OCI-M2 (cell line): Measurements from ENCODE around the gene FHAD1.
"Not testable (repeated sequence)": the region's sequence is repeated elsewhere in the genome, so short reads cannot be mapped to it uniquely, and the experiment has no call there.

Experiments used
- DNase-seq: peaks from one replicate; lab custom pipeline; 2025; ENCODE audit not compliant: unreplicated experiment; lab: John Stamatoyannopoulos, UW

The FHAD1 gene

DNA sequence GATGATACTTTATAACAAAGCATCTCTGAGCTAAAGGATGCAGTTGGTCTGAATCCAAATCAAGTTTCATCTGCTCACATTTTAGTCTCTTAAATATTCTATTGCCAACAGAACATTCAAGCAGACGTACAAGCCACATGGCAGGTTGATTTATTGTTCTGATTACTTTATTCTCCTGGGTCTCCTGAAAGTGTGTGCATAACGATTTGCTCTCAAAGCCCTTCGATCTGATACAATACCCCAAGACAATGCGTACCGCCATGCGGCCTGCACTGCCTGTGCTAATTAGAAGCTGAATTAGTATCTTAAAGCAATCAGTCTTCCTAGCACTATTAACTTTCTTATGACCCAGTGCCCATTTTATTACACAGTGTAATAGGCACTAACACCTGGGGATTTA is 56.9 kb downstream of the FHAD1 start:
- DNase-seq: no peak

DNA sequence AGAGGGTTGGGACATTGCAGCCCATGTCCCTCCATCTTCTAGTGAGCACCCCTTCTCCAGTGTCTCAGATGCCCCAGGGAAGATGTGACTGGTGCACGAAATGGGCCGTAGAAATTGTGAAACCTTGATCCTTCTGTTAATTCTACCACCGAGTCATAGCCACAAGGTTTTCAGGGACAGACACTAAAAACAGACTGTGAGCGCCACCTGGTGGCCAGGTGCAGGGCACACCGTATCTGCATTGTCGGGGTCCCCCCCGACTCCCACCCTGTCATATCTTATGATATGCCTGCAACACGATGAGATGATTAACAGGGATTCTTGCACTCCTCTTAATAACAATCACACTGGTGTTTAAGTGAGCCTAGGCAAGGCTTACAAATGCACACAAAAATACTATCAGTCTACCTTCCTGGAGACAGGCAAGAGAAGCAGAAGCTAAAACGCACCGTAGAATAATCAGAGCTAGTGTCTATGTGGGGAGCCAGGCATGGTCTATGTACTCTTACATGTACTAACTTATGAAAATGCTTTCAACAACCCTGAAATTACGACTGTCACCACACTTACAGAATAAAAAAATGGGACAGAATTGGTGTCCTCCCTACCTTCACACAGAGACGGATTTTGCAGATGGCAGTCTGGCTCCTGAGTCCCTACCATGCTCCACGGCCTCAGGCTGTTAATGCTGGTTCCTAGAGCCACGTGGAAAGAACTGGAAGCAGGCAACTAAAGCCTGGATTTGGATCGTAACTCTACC is 57.9 kb downstream of the FHAD1 start:
- DNase-seq: no peak

DNA sequence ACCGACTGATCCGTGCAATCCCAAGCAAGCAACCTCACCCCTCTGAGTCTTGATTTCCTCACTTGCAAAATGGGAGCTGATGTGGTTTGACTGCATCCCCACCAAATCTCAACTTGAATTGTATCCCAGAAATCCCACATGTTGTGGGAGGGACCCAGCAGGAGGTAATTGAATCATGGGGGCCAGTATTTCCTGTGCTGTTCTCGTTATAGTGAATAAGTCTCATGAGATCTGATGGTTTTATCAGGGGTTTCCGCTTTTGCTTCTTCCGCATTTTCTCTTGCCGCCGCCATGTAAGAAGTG is 58.4 kb downstream of the FHAD1 start:
- DNase-seq: no peak

DNA sequence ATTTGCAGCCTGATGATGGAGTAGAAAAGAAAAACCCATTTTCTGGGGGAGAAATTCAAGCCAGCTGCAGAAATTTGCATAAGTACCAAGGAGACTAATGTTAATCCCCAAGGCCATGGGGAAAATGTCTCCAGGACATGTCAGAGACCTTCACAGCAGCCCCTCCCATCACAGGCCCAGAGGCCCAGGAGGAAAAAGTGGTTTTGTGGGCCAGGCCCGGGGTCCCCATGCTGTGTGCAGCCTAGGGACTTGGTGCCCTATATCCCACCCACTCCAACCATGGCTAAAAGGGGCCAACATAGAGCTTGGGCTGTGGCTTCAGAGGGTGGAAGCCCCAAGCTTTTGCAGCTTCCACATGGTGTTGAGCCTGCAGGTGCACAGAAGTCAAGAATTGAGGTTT is 59.3 kb downstream of the FHAD1 start:
- not testable (repeated sequence) for DNase-seq

DNA sequence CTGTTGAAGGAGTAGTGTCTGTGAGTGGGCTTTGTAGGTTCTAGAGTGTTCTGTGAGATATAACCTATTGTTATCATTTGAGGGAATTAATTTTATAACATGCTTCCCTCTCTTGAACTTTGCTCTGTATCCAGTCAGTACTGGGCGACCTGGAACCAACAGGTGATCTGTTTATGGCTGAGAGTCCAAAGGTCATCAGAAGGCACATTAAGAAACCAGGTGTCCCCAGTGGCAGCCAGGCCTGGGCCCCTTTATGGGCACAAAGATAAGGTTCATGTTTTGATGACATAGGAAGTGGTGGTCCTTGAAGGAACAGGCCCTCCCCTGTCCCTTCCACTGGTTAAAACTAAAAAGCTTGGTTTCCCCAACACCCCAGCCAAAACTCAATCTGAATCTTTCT is 61.1 kb downstream of the FHAD1 start:
- no peak for DNase-seq

DNA sequence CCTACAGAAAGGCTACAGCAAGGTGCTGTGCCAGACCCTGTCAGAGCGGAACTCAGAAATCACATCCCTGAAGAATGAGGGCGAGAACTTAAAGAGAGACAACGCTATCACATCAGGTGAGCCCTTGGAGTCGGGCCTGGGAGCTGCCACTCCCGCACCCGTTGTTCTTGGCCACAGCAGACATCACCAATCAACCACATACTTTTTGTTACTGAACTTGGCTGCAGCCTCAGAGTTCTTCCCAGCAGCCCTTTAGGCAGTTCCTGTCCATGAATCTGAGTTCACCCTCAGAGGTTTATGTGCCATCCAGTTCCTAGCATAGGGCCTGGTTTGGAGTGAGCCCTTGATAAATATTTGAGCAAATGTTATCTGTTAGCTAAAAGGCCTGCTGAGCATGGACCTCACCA is 61.6 kb downstream of the FHAD1 start:
- DNase-seq: no peak

DNA sequence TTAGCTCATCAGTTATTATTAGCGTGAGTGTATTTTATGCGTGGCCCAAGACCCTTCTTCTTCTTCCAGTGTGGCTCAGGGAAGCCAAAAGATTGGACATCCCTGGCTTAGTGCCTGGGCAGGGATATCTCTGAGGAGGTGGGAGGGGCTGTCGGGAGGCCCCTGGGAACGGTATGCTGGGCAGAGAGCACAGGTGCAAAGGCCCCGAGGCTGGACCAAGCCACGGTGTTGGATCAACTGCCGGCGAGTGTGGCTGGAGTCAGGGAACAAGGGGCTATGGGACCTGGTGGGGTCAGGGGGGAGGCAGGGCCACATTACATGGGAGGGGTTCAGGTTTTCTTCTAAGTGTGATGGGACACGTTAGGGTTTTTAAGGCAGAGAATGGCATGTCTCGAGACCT is 62.7 kb downstream of the FHAD1 start:
- DNase-seq: no peak

DNA sequence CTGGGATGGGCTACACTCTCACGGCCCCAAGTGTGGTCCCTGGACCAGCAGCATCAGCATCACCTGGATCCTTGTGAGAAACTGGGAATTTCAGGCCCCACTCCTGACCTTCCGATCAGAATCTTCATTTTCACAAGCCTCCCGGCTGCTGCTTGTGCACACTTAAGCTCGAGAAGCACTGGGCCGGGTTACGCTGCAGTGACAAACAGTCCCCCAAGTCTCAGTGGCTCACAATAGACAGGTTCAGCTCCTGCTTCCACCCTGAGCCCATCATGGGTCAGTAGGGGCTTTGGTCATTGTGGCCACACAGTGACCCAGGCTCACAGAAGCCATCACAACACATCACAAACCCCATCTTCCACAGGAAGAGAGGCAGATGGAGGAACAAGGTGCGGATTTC is 63.5 kb downstream of the FHAD1 start:
- DNase-seq: no peak

DNA sequence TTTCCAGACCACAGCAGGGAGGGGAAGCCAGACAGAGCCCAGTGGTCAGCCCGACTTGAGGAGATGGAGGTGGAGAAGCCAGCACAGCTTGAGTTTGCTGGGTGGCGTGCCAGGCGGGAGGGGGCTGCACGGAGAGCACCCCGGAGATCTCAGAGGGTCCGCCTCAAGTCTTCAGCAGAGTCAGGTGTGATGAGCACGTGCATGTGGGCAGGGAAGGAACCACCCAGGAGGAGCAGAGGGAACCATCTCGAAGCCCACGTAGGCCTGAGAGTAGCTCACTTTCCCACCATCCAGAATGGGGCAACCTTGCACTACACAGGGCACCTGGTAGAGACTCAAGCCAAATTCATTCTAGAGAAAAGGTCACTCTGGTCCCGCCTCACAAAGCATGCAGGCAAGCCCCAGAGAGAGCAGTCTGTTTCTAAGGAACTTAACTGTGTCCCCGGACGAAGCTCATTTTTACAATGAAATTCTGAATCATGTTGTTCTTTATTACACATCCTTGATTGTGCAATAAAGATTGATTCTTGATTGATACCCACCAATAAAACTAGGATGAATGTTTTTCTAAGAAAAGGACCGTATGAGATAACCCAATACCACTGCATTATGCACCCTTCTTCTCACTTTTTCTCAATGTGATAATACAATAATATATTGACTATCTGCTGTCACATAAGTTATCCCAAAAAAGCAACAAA is 64.2 kb downstream of the FHAD1 start:
- DNase-seq: no peak

DNA sequence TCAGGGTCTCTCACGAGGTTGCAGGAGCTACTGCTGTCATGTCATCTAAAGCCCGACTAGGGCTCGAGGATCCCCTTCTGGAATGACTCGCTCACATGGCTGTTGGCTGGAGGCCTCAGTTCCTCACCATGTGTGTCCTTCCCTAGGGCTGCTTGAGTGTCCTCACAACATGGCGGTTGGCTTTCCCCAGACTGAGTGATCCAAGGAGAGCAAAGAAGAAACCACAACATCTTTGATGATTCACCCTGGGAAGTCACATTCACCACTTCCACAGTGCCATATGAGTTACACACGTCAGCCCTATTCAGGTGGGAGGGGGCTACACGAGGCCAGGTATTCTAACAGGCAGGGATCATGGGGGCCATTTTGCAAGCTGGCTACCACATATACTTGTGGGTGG is 64.9 kb downstream of the FHAD1 start:
- DNase-seq: no peak

DNA sequence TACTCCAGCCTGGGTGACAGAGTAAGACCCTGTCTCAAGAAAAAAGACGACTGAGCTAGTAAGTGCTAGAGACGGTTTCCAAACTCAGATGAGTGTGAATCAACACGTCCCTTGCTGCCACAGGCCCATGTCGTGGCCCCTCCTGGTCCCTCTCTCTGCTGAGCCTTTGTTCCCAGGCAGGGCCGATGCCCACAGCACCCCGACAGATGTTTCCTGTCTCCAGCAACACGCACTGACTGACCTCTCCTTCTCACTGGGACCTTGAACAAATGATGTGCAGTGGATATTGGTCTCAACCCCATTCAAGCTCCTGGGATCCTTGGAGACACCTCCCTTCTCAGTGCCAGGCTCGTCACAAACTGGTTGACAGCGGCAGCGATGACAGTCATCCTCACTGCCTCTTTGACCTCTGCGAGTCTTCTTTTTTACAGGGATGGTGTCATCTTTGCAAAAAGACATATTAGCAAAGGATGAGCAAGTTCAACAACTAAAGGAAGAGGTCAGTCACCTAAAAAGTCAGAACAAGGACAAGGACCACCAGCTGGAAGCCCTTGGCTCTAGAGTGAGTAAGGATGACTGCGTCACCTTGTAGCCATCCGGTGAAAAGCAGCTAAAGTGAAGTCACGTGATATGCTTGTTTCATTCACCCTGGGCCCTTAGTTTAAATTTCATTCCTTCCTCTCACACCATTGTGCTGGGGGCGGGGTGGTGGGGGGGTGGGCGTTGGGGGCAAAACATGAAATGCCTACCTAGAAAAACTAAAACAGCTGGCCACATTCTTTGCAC is 65.8 kb downstream of the FHAD1 start:
- no peak for DNase-seq

DNA sequence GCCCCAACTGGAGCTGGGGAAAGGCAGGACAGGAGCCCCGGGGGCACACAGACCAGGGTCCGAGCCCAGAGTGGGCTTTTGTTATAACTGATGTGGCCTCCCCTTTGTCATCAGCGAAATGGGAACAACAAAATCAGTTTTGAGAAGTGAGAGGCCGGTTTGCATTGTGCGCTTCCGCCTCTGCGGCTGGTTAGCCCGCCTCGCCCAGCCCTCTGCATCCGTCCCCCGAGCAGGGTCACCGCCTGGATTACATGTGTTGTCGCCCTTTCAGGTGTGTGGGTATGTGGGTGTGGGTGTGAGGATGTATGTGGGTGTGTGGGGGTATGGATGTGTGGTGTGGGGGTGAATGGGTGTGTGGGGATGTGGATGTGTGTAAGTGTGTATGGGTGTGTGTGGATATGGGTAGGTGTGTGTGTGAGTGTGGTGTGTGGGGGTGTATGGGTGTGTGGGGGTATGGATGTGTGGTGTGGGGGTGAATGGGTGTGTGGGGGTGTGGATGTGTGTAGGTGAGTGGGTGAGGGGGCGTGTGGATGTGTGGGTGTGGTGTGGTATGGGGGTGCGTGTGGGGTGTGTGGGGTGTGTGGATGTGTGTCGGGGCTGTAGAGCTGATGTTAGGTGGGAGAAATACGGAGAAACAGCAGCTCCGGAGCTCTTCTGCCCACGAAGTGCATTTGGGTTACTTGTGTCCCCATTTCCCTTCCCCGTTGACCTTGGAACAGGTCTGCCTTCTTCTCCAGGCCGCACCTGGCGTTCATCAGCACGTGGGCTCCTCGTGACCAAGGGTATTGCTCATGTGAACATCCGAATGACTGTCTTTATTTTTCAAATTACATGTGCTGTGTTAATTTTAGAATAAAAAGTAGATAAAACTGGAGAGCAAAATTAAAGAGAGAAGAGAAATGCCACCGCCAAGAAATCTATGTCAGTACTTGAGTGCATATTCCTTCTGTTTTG is 67.6 kb downstream of the FHAD1 start:
- no peak for DNase-seq

DNA sequence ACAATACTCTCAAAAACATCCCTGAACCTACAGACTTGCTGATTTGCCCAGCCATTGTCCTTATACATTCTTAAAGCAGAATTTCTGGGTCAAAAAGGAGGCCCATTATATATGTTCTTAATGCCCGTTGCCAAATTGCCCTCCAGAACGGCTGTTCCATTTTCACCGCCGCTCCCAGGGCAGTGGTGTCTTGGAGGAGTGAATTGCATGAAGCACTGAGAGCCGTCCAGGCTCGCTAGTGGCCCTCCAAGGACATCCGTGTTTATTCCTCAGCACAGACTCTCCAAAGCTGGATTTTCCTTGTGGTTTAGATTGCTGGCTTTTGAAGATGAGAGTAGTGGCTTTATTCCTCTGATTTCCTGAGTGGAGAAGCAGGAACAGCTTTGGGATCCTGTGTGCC is 68.8 kb downstream of the FHAD1 start:
- no peak for DNase-seq

DNA sequence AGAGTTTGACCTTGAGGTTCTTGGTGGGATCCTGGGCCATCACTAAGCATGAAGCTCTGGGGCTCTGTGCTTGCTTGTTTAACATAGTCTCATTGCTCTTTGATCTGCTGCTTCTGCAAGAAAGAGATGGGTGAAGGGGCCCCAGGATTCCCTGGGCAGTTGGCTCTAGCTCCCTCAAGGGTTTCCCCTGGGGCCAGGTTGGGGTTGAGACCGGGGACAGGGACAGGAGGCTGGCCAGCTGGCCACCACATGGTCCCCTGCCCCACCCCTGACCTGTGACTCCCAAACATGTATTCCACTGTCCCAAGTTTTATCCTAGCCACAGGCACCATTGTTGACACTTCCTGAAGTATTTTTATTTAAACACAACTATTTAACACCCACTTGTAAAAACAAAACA is 69.5 kb downstream of the FHAD1 start:
- DNase-seq: no peak

DNA sequence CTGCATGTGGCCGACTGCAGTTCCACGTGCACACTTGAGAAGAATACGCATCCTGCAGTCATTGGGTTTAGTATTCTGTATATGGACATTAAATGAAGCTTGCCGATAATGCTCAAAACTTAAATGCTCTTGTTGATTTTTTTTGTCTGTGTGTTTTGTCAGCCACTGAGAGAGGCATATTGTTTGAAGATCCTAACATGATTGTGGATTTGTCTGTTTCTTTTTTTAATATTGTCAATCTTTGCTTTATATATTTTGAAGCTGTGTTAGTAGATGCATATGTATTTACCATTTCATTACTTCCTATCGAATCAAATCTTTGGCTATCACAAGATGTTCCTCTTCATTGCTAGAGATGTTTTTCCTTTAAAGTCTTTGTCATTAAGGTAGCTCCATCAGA is 73.2 kb downstream of the FHAD1 start:
- no peak for DNase-seq

DNA sequence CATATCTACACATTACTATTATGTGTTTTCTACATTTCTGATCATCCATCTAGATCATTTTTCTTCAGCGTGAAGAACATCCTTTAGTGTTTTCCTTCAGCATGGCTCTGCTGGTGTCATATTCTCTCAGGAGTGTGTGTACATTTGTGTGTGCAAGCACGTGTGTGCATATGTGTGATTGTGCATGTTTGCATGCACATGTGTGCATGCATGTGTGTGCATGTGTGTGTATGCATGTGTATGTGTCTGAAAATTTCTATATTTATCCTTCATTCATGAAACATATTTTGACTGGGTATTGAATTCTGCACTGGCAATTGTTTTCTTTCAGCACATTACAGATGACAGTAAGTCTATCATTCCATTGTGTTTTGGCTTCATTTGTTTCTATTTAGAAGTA is 74.6 kb downstream of the FHAD1 start:
- no peak for DNase-seq

DNA sequence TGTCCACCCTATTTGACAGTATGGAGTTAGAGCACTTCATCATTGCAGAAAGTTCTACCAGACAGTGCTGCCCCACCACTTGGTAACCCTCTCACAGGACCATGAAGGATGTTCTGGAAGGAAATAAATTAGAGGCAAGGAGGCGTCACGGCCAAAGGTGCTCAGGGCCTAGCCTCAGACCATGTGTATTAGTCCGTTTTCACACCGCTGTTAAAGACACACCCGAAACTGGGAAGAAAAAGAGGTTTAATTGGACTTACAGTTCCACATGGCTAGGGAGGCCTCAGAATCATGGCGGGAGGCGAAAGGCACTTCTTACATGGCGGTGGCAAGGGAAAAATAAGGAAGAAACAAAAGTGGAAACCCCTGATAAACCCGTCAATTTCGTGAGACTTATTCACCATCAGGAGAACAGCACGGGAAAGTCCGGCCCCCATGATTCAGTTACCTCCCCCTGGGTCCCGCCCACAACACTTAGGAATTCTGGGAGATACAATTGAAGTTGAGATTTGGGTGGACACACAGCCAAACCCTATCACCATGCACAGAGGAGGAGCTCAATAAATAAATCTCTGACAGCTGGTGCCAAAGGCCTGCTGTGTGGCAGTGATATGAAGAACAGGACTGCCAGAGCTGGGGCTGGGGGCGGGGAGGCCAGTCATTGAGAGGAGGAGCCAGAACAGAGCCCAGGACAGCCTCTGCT is 75.8 kb downstream of the FHAD1 start:
- no peak for DNase-seq

DNA sequence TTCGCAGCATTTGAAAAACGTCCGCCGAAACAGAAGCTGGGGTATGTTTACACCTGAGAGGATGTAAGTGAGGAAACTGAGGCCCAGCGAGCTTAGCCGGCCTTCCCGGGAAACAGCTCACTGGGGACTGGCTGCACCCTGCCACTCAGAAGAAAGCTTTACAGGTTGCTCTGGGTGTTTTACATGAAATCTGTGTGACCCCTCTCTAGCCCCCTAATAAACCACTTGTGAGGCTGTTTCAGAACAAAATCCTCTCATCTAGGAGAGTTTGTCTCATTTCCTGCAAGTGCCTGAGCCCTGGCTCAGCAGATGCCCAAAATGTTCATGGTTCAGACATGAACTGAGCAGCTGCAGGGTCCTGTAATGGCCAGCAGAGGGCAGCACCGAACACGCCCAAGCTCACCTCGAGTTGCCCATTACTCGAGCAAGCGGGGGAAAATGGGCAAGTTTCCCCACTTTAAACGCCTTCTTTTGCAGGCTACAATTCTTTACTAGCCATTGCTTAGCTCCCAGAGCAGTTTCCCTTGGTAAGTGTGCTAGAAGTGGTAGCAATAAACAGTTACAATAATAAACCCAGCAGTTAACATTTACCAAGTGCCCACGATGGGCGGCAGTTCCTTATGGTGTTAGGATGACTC is 76.4 kb downstream of the FHAD1 start:
- peak; percentile 41 for DNase-seq

DNA sequence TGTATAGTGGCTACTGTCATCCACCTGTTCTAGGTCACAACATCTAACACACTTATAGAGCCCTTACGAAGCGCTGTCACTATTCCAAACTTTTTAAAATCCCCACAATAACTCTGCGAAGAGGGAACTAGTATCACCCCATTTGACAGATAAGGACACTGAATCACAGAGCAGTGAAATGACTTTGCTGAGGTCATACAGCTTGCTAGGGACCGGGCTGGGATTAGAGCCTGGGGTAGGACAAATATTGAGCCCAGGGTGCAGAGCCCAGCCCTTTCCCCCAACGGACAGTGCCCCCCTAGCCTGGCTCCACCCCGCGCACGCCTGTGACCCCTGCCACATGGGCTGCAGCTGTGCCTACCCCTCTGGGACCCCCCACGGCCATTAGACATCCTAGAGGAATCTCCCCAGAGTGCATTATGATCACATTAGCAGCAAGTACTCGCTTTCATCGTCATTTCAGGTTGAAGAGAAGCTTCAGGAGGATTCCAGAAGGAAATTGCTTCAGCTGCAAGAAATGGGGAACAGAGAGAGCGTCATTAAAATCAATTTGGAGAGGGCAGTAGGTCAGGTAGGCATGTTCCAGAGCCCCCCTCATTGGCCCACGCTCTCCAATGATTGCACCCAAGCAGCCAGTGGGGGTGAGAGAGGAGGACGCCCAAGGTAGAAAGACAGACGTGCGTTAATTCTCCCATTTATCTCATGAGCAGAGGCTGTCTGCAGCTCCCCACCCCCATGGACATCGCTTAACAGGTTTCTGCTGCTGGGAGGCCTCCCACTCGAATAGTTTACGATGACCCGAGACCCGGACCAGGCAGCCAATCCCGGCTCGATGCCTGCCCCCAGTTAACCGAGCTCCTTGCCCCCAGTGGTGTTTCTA is 77.2 kb downstream of the FHAD1 start:
- DNase-seq: no peak
